GM19099 (cell line): Measurements from ENCODE around the gene ZNF710.

Experiments
- POLR2A ChIP-seq: IDR thresholded peaks from 3 replicates; pipeline ENCODE4 v1.6.1; 2011; ENCODE audit warnings: low read depth; ENCODE audit not compliant: insufficient read length; ENCODE audit errors: extremely low read depth

The ZNF710 gene

GRCh38 chr15:90071220-90071807, 70.2 kb downstream of the ZNF710 start:
- no peak for TF ChIP-seq POLR2A

GRCh38 chr15:90072978-90073640, 72.0 kb downstream of the ZNF710 start:
- TF ChIP-seq POLR2A, result no peak

- TF ChIP-seq POLR2A, result no peak
Measured at GRCh38 chr15:90074023-90074422, 72.9 kb downstream of the ZNF710 start.

GRCh38 chr15:90074916-90075315, 73.8 kb downstream of the ZNF710 start:
- TF ChIP-seq POLR2A, result no peak

DNA sequence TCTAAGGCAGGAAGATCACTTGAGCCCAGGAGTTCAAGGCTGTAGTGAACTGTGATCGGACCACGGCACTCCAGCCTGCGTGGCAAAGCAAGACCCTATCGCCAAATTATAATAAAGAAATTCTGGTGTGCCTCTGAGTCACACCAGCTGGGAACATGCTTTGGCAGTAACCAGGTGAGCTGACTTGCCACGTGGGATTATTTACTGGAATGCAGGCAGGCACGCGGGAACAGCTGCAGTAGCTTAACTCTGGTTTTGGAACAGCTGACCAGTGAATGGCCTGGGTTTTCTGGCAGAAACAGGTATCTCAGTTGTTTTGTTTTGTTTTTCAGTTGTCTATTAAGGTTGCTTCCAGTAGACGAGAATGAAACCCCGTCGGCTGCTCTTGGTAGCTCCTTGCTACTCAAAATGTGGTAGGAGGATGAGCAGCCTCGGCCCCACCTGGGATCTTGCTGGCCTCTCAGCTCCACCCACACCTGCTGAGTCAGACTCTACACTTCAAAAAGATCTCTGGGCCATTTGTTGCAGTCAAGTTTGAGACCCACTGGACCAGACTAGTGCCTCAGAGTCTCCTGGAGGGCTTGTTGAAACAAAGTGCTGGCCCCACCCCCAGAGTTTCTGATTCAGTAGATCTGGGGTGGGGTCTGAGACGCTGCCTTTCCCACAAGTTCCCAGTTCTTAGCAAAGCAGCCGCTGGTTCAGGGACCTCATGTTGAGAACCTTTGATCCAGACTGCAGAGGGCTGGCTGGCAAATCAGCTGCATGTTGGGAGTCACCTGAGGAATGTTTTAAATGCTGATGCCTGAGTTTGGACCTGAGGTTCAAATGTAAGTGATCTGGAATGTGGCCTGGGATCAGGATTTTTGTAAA, 74.5 kb downstream of the ZNF710 start:
- no peak for TF ChIP-seq POLR2A

DNA sequence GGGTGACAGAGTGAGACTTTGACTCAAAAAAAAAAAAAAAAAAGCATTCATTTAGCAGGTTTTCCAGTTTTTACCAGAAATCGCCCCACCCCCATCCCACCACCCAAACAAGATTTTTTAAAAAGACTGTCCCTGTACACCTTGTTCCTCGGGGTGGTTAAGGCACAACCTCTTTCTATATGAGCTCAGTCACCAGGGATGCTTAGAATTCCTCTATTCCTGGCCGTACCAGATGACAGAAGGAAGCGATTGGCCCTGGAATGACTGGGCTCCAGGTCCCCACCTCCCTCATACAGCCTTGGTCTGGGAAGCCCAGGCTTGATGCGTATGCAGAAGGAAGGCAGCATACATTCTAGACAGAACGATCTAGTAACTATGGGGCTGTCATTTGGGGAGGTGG, 75.6 kb downstream of the ZNF710 start:
- no peak for TF ChIP-seq POLR2A

DNA sequence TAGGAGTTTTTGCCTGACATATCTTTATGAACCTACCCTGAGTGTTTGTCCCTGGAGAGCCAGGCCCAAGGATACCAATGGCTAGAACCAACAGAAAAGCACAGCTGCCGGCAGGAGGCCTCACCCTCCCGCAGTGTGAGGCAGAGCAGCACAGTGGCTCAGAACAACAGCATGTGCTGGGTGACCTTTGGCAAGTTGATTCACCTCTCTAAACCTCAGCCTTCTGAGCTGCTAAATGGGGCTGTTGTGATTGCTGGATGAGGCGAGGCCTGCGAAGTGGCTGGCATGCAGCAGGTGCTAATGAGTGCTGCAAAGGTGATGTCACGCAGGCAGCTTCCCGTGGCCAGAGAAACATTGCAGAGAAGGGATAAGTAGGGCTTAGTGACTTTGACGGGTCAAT, 77.8 kb downstream of the ZNF710 start:
- no peak for TF ChIP-seq POLR2A

DNA sequence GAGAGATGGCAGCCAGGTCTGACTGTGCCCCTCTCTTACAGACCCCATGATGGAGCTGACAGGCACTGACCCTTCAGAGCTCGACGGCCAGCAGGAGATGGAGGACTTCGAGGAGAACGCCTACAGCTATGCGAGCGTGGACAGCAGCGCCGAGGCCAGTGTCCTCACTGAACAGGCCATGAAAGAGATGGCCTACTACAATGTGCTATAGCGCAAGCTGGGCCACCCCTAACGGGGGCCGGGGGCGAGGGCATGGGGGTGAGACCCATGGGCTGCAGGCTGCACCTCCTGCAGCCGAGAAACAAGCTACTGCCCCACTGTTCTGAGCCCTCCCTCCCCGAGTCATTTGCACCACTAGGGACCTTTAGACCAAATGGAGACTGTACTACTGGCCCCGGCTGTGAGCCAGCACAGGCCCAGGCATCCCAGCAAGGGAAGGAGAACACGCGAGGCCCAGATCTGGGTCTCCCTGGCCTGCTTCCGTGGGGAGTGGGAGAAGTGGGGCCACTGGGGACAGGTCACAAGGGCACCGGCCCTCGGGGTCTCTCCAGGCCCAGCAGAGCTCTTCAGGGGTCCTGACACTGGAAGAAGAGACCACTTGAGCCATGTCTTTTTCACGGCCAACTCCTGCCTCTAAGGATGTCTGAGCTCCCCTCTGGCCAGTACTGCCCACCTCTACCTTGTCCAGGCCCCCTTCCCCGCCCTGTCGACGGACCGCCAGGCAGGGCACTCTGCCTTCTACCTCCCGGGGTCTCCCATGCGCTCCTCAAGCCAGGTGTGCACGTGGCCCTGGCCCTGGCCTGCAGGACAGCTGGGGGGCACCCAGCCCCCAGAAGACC, 78.7 kb downstream of the ZNF710 start:
- TF ChIP-seq POLR2A, result no peak

- no peak for TF ChIP-seq POLR2A
Measured at GRCh38 chr15:90080458-90080755, 79.3 kb downstream of the ZNF710 start.

GRCh38 chr15:90080818-90081393, 79.8 kb downstream of the ZNF710 start:
- TF ChIP-seq POLR2A, result no peak

DNA sequence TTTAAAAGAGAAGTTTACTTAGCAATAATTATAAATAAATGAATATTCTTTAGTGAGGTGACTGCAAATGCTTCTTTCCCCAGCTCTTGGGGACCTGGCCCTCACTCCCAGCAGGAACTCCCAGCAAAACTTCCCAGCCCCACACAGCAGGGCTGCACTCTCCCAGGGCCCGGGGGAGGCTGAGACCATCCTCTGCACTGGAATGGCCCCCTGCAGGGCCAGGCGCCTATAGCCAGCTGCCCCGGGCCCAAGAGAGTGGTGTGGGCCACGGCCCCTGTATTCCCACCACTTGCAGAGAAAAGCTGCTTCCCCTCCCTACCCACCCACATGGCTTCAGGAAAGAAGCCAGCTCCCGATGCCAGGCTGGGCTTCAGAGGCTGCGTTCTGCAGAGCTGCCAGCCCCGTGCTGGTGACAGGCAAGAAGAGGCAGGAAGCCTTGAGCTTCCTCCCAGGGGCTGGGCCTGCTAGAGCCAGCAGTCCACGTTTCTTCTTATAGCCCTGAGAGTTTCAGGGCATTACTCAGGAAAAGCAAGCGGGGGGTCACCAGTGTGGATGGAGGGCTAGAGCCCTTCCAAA, 81.1 kb downstream of the ZNF710 start:
- no peak for TF ChIP-seq POLR2A

- no peak for TF ChIP-seq POLR2A
Measured at GRCh38 chr15:90083419-90083818, 82.3 kb downstream of the ZNF710 start.

DNA sequence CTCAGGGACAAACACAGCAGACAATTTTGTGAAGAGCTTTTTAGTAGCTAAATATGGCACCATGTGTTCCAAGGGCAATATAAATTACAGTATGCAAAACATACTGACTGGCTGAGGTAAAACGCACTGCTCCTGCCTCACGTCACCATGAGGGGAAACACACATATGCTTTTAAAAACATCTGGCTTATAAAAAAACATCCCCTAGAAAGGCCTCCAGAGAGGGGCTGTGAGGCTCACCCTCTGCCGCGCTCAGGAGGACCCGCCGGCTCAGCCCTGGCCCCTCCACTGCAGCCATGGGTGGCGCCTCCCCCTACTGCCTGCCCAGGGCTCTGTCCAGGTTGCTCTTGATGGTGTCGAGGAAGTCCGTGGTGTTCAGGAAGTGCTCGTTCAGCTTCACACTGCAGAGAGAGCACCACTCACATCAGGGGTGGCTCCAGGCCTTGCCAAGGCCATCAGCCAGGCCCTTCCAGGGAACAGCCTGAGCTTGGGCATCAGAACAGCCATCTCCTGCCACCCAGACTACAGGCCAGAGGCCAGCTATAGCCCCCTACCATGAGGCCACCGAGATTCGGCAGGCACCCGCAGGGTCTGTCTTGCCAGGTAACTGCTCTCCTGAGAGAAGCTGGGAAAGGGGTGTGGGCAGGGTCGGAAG, 83.0 kb downstream of the ZNF710 start:
- no peak for TF ChIP-seq POLR2A

DNA sequence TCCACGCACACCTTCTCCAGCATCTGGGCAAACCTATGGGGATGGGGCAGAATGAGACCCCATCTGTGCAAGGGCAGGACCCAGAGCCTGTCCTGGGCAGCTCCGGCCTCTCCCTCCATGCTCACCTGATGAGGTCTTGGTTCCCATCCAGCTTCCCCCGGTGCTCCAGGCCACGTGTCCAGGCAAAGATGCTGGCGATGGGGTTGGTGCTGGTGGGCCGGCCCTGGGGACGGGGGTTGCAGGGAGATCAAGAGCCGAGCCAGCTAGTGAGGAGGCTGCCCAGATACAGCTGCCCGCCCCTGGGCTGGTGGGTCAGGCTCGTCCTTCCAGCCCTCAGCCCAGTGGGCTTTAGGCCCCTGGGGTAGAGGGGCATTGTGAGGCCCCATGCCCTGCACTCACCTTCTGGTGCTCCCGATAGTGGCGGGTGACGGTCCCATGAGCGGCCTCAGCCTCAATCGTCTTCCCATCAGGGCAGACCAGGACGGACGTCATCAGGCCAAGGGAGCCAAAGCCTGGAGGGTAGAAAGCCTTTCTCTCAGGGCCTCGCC, 83.8 kb downstream of the ZNF710 start:
- TF ChIP-seq POLR2A, result no peak
